Endodermal cell (in vitro differentiated cells): ENCODE data around the gene HTRA1. TPM values are rescaled to one million over a fixed set of nuclear protein-coding genes. Genes with fewer than 3 reads are reported as not detected.
A peak's percentile ranks its signal among the peaks of the same experiment; 100 is the strongest.

ENCODE experiments used
- DNase-seq: peaks from one replicate; pipeline ENCODE4 v3.0.0-alpha.2; 2017
- H3K27ac ChIP-seq: 2 replicates; pipeline ENCODE4 v1.5.1; 2013; ENCODE audit warnings: mild to moderate bottlenecking, low read depth, low read length, moderate library complexity
- H3K27me3 ChIP-seq: 2 replicates; pipeline ENCODE4 v1.6.1; 2013; ENCODE audit warnings: mild to moderate bottlenecking, low read length, moderate library complexity; ENCODE audit not compliant: insufficient read depth, control insufficient read depth, poor library complexity, severe bottlenecking
- H3K36me3 ChIP-seq: 2 replicates; pipeline ENCODE4 v1.7.0; 2013; ENCODE audit warnings: mild to moderate bottlenecking, low read length, moderate library complexity; ENCODE audit not compliant: control insufficient read depth, insufficient read depth
- H3K4me1 ChIP-seq: one replicate; pipeline ENCODE4 v1.7.0; 2013; ENCODE audit warnings: low read length; ENCODE audit not compliant: control insufficient read depth, insufficient read depth
- H3K4me3 ChIP-seq: 2 replicates; pipeline ENCODE4 v1.5.1; 2013; ENCODE audit warnings: mild to moderate bottlenecking, low read length, moderate library complexity
- H3K9ac ChIP-seq: 2 replicates; pipeline ENCODE4 v1.6.1; 2013; ENCODE audit warnings: mild to moderate bottlenecking, low read length, moderate library complexity; ENCODE audit not compliant: poor library complexity, severe bottlenecking; ENCODE audit errors: extremely low read depth
- H3K9me3 ChIP-seq: 2 replicates; pipeline ENCODE4 v1.6.1; 2013; ENCODE audit warnings: mild to moderate bottlenecking, low read length, moderate library complexity; ENCODE audit not compliant: control insufficient read depth
- H3K27ac Mint-ChIP-seq: 2 replicates; pipeline ENCODE4 v1.8.0; 2020; ENCODE audit warnings: mixed read lengths
- H3K27me3 Mint-ChIP-seq: 2 replicates; pipeline ENCODE4 v1.8.0; 2021; ENCODE audit warnings: mild to moderate bottlenecking, mixed read lengths; ENCODE audit not compliant: insufficient read depth
- H3K36me3 Mint-ChIP-seq: 2 replicates; pipeline ENCODE4 v1.8.0; 2020; ENCODE audit warnings: low read depth, mixed read lengths
- H3K4me1 Mint-ChIP-seq: 2 replicates; pipeline ENCODE4 v1.8.0; 2020; ENCODE audit warnings: mixed read lengths
- H3K4me3 Mint-ChIP-seq: 2 replicates; pipeline ENCODE4 v1.8.0; 2020; ENCODE audit warnings: mild to moderate bottlenecking, moderate library complexity, mixed read lengths
- H3K9me3 Mint-ChIP-seq: 2 replicates; pipeline ENCODE4 v1.8.0; 2020; ENCODE audit warnings: mild to moderate bottlenecking, mixed read lengths
- WGBS, 2 experiments: methylation state at CpG; one replicate each; pipeline versions ENCODE4 v1.1.5 to v1.1.7; 2013; ENCODE audit warnings: missing lambda C conversion rate in 2 of 2, mixed read lengths in 1 of 2; ENCODE audit not compliant: insufficient coverage in 1 of 2, insufficient read length in 1 of 2; 5-methylcytosine and 5-hydroxymethylcytosine counted together
- total RNA-seq, 2 donors: library from RNA; stranded (reverse); fragmentation: NEBNext Ultra II Directional in 1 of 2; extraction: Animal tissue kit (Norgen Biotek cat#: 25700) in 1 of 2; gene quantifications; 2 replicates in 1 of 2; 3 replicates in 1 of 2; pipeline ENCODE4 v1.2.1, GENCODE V29; 2021
- TF ChIP-seq, protein P1 (sequence below): fragments of 200-600 bp; sonication (generic); conservative IDR thresholded peaks from 2 replicates; pipeline ENCODE4 v1.5.0; 2021; ENCODE audit warnings: antibody characterized with exemption, mild to moderate bottlenecking

HTRA1 gene
- total RNA-seq, 2 donors from 2014 or later: 1.7 to 3.1 TPM

DNA sequence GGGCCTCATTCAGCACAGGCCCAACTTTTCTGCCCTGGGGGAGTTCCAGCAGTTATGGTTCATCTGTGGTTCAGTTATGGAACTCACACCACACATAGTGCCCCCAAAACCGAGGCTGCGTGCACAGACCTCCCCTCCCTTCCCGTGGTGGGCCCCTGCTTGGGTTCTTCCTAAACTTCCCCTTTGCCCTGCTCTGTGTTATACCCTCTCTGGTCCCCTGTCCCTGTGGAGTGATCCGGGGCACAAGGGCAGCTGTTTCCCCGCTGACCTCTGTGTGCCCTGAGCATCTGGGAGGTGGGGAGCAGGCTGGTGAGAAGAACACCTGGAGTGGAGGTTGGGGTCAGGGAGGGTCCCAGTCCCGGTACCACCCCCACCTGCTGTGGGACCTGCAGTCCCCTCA, 39.4 kb downstream of the HTRA1 start:
- H3K27me3 Mint-ChIP-seq: peaks cover 33% of the 10 kb centered on the region
- H3K36me3 Mint-ChIP-seq: no peaks in the 10 kb centered on the region
- H3K27ac Mint-ChIP-seq: no peak overlapping the region
- TF ChIP-seq, protein P1, sequence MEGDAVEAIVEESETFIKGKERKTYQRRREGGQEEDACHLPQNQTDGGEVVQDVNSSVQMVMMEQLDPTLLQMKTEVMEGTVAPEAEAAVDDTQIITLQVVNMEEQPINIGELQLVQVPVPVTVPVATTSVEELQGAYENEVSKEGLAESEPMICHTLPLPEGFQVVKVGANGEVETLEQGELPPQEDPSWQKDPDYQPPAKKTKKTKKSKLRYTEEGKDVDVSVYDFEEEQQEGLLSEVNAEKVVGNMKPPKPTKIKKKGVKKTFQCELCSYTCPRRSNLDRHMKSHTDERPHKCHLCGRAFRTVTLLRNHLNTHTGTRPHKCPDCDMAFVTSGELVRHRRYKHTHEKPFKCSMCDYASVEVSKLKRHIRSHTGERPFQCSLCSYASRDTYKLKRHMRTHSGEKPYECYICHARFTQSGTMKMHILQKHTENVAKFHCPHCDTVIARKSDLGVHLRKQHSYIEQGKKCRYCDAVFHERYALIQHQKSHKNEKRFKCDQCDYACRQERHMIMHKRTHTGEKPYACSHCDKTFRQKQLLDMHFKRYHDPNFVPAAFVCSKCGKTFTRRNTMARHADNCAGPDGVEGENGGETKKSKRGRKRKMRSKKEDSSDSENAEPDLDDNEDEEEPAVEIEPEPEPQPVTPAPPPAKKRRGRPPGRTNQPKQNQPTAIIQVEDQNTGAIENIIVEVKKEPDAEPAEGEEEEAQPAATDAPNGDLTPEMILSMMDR: no peak
- H3K9me3 ChIP-seq: no peaks in the 10 kb centered on the region
- no peak for DNase-seq
- peaks cover 16% of the 10 kb centered on the region for H3K27me3 ChIP-seq
- no peaks in the 10 kb centered on the region for H3K36me3 ChIP-seq
- H3K27ac ChIP-seq: no peak overlapping the region
- peaks cover 11% of the 10 kb centered on the region for H3K4me1 Mint-ChIP-seq
- no peak overlapping the region for H3K9ac ChIP-seq
- no peak overlapping the region for H3K4me3 Mint-ChIP-seq
- no peak overlapping the region for H3K4me3 ChIP-seq
- H3K4me1 ChIP-seq: peaks cover 3% of the 10 kb centered on the region
- no peaks in the 10 kb centered on the region for H3K9me3 Mint-ChIP-seq
- WGBS, 2 experiments: 90 to 95% methylated on average over 4 to 6 of the region's 6 CpGs

DNA sequence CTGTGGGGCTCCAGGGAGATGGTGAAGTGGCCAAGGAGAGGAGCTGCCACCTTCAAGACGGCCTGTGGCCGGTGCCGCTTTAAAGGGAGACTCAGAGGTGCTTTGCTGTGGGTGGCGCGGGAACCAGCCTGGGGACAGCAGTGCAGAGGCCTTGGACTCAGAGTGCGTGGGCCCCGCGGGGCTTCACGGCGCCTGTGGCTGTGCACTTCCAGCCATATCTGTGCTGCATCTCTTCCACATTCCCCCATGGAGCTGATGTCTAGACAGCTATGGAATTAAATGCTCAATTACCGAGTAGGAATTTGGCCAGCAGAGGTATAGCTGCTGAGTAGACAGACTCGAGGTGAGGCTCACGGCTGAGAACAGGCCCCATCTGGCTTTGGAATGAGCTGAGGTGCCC, 41.7 kb downstream of the HTRA1 start:
- 84 to 94% methylated on average over 8 to 13 of the region's 13 CpGs for WGBS, 2 experiments
- H3K4me3 ChIP-seq: no peak overlapping the region
- H3K27me3 ChIP-seq: peaks cover 12% of the 10 kb centered on the region
- DNase-seq: no peak
- H3K36me3 ChIP-seq: no peaks in the 10 kb centered on the region
- TF ChIP-seq, protein P1: no peak
- H3K9me3 ChIP-seq: no peaks in the 10 kb centered on the region
- H3K4me1 Mint-ChIP-seq: peaks cover 12% of the 10 kb centered on the region
- H3K27ac Mint-ChIP-seq: peak overlapping the region; percentile 35
- peak overlapping the region; percentile 34 for H3K27ac ChIP-seq
- H3K4me3 Mint-ChIP-seq: no peak overlapping the region
- H3K4me1 ChIP-seq: peaks cover 2% of the 10 kb centered on the region
- H3K36me3 Mint-ChIP-seq: no peaks in the 10 kb centered on the region
- H3K27me3 Mint-ChIP-seq: peaks cover 41% of the 10 kb centered on the region
- H3K9me3 Mint-ChIP-seq: no peaks in the 10 kb centered on the region
- no peak overlapping the region for H3K9ac ChIP-seq

DNA sequence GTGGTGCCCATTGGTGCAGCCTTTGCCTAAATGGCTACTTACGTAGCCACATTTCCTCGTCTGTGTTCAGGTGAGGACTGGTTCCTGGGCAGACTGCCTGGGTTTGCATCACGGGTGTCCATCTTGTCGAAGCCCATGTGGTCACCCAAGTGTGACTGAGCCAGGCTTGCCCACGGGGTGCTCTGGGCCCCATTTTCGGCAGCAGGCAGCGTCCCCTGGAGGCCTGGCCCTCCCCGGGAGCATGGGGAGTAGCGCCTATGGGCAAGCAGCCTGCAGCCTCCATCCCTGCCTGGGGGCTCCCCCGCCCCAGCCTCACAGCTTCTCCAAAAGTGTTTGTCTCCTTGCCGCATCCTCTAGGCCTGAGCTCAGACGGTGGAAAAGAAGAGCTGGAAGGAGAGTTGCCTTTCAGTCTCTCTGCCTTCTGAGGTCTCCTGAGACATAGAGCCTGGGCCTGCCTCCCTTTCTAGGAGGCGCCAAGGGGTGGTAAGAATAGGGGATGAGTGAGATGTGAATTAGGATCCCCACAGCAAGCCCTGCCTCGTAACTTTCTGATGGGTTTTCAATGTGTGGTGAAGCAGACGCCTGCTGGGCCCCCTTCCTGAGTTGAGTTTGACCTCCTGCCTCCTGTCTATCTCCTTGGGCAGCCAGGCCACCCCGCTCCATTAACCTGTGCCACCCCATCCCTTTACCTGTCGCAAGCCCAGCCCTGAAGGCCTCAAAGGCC, 42.7 kb downstream of the HTRA1 start:
- no peaks in the 10 kb centered on the region for H3K36me3 Mint-ChIP-seq
- Histone ChIP-seq H3K27ac (no peak overlapping the region), H3K4me3 (no peak overlapping the region), H3K4me1 (peaks cover 8% of the 10 kb centered on the region), H3K9ac (no peak overlapping the region), H3K36me3 (no peaks in the 10 kb centered on the region), H3K9me3 (no peaks in the 10 kb centered on the region), H3K27me3 (peaks cover 5% of the 10 kb centered on the region)
- H3K9me3 Mint-ChIP-seq: no peaks in the 10 kb centered on the region
- H3K4me3 Mint-ChIP-seq: no peak overlapping the region
- H3K4me1 Mint-ChIP-seq: peaks cover 22% of the 10 kb centered on the region
- no peak for DNase-seq
- WGBS, 2 experiments: 92 to 93% methylated on average over 7 to 17 of the region's 17 CpGs
- H3K27ac Mint-ChIP-seq: no peak overlapping the region
- peaks cover 40% of the 10 kb centered on the region for H3K27me3 Mint-ChIP-seq
- TF ChIP-seq, protein P1: no peak
